ENCODE measurements around the gene SFRP5. TPM values are rescaled to one million over a fixed set of nuclear protein-coding genes. Genes with fewer than 3 reads are reported as not detected.

Gene SFRP5
- total and polyA plus RNA-seq, 2 donors (not counting 3 experiments of a cell fraction or from before 2014, with no cell fraction given): not detected

- no peak for FAIRE-seq
- BruUV-seq (replicated peaks): no TSS peak
- POLR2A ChIA-PET: no interaction called here
Measured at GRCh38 chr10:97744405-97745035, 27.3 kb downstream of the SFRP5 start.

More at GRCh38 chr10:97744405-97745035, 27.3 kb downstream of the SFRP5 start:
- no peak overlapping the region for H3K4me3 ChIP-seq (replicated peaks in 1 of 3; ENCODE audit: insufficient read depth in 1 of 3, low read depth in 1 of 3, low read length in 3 of 3)
- H3K36me3 ChIP-seq (ENCODE audit: control insufficient read depth in 2 of 2, extremely low read depth in 1 of 2, insufficient read depth in 2 of 2, low read length in 2 of 2): peaks cover 8 to 24% of the 10 kb centered on the region in 2 experiments
- dilution Hi-C loops (cut with MboI; ENCODE audit: extremely low pct_ligation_motif_present, low sequenced_read_pairs) (no loop called here), intact Hi-C loops (cut with micrococcal nuclease) (no loop called here)
- H3K4me2 ChIP-seq (ENCODE audit: insufficient read depth, low read length): no peak overlapping the region
- no peaks in the 10 kb centered on the region for H3K4me1 ChIP-seq (ENCODE audit: control insufficient read depth, extremely low read depth, insufficient read depth, low read length)
- TF ChIP-seq JUN (IDR thresholded peaks at IDR 0.05; ENCODE audit: borderline replicate concordance, insufficient read depth, insufficient read length, low read depth): no peak
- TF ChIP-seq GATA2 (IDR thresholded peaks at IDR 0.05; ENCODE audit: insufficient read depth, insufficient read length, low read depth, low read length): no peak
- TF ChIP-seq POLR2AphosphoS5 (IDR thresholded peaks at IDR 0.05; ENCODE audit: insufficient read depth, low read depth, low read length): no peak
- TF ChIP-seq FOS (IDR thresholded peaks at IDR 0.05; ENCODE audit: borderline replicate concordance, insufficient read depth, low read length): no peak
- TF ChIP-seq MYC (IDR thresholded peaks at IDR 0.05; ENCODE audit: low read depth, low read length): no peak
- TF ChIP-seq MAX (IDR thresholded peaks at IDR 0.05; ENCODE audit: insufficient read depth, insufficient read length): no peak
- no peak for TF ChIP-seq EZH2 (IDR thresholded peaks at IDR 0.05; ENCODE audit: borderline replicate concordance, low read depth, low read length, severe bottlenecking)
- no peak for TF ChIP-seq CTCF (IDR thresholded peaks at IDR 0.05; ENCODE audit: extremely low read depth in 1 of 2, insufficient read depth in 1 of 2, low read depth in 1 of 2, low read length in 2 of 2)
- no peak for TF ChIP-seq POLR2A (IDR thresholded peaks at IDR 0.05; ENCODE audit: low read depth, low read length)
- no peaks in the 10 kb centered on the region for H4K20me1 ChIP-seq (replicated peaks; ENCODE audit: control insufficient read depth, extremely low read depth, insufficient read depth, low read length)
- peaks cover 10% of the 10 kb centered on the region for H3K79me2 ChIP-seq (ENCODE audit: control insufficient read depth, insufficient read depth, low read length)
- CTCF ChIA-PET: interaction anchor here (0.8 to 3.6 kb wide), 3 partner anchors 35 to 297 kb away, joined by 3 to 12 read pairs (median 4); no protein-coding TSS in a partner anchor
- no peaks in the 10 kb centered on the region for H3K9me1 ChIP-seq (replicated peaks; ENCODE audit: control insufficient read depth, extremely low read depth, insufficient read depth, low read length)
- H3K9me3 ChIP-seq (replicated peaks; ENCODE audit: control insufficient read depth, insufficient read depth, low read length): no peaks in the 10 kb centered on the region
- DNase-seq (ENCODE audit: low read depth, low spot score): no peak
- H3K27ac ChIP-seq (ENCODE audit: insufficient read depth, low read depth, low read length): no peak overlapping the region
- H2AFZ ChIP-seq (ENCODE audit: low read depth, low read length): no peak overlapping the region
- H3K9ac ChIP-seq (replicated peaks; ENCODE audit: extremely low read depth, insufficient read depth, low read length): no peak overlapping the region
- H3K27me3 ChIP-seq (ENCODE audit: control insufficient read depth in 2 of 2, insufficient read depth in 2 of 2, low read length in 2 of 2): no peaks in the 10 kb centered on the region

Measured in endothelial cell of umbilical vein (primary cell).